ENCODE data around the gene OXNAD1.

The OXNAD1 gene

GRCh38 chr3:16270855-16271254 lies 5.8 kb downstream of the OXNAD1 start:
- no peak overlapping the region for H3K9ac ChIP-seq (ENCODE audit: low read depth in 1 of 2, low read length in 2 of 2)
- no peaks in the 10 kb centered on the region for H3K9me3 ChIP-seq (ENCODE audit: control insufficient read depth in 2 of 2, low read length in 2 of 2)
- peaks cover 9 to 15% of the 10 kb centered on the region in 2 donors for H3K4me1 ChIP-seq (ENCODE audit: control insufficient read depth in 2 of 2, insufficient read depth in 2 of 2, low read length in 2 of 2)
- H3K27me3 ChIP-seq (ENCODE audit: control insufficient read depth in 2 of 2, insufficient read depth in 2 of 2, low read length in 2 of 2): no peaks in the 10 kb centered on the region
- H3K36me3 ChIP-seq (ENCODE audit: control insufficient read depth in 2 of 2, insufficient read depth in 2 of 2, low read length in 2 of 2): peaks cover 14 to 40% of the 10 kb centered on the region in 2 donors
- H3K27ac ChIP-seq (ENCODE audit: low read depth in 2 of 2, low read length in 2 of 2): no peak overlapping the region
- H3K4me3 ChIP-seq (ENCODE audit: low read length in 2 of 2): no peak overlapping the region

- H3K36me3 ChIP-seq (ENCODE audit: control insufficient read depth in 2 of 2, insufficient read depth in 2 of 2, low read length in 2 of 2): peaks cover 14 to 46% of the 10 kb centered on the region in 2 donors
- H3K27me3 ChIP-seq (ENCODE audit: control insufficient read depth in 2 of 2, insufficient read depth in 2 of 2, low read length in 2 of 2): no peaks in the 10 kb centered on the region
- no peak overlapping the region for H3K9ac ChIP-seq (ENCODE audit: low read depth in 1 of 2, low read length in 2 of 2)
- peaks cover 0 to under 1% of the 10 kb centered on the region in 2 donors for H3K4me1 ChIP-seq (ENCODE audit: control insufficient read depth in 2 of 2, insufficient read depth in 2 of 2, low read length in 2 of 2)
- no peaks in the 10 kb centered on the region for H3K9me3 ChIP-seq (ENCODE audit: control insufficient read depth in 2 of 2, low read length in 2 of 2)
- no peak overlapping the region for H3K4me3 ChIP-seq (ENCODE audit: low read length in 2 of 2)
- H3K27ac ChIP-seq (ENCODE audit: low read depth in 2 of 2, low read length in 2 of 2): no peak overlapping the region
Observed at GRCh38 chr3:16272588-16272987, 7.6 kb downstream of the OXNAD1 start.

- Histone ChIP-seq H3K9ac (ENCODE audit: low read depth in 1 of 2, low read length in 2 of 2) (no peak overlapping the region), H3K4me1 (ENCODE audit: control insufficient read depth in 2 of 2, insufficient read depth in 2 of 2, low read length in 2 of 2) (no peaks in the 10 kb centered on the region), H3K27ac (ENCODE audit: low read depth in 2 of 2, low read length in 2 of 2) (no peak overlapping the region), H3K27me3 (ENCODE audit: control insufficient read depth in 2 of 2, insufficient read depth in 2 of 2, low read length in 2 of 2) (no peaks in the 10 kb centered on the region), H3K36me3 (ENCODE audit: control insufficient read depth in 2 of 2, insufficient read depth in 2 of 2, low read length in 2 of 2) (peaks cover 22 to 48% of the 10 kb centered on the region in 2 donors), H3K9me3 (ENCODE audit: control insufficient read depth in 2 of 2, low read length in 2 of 2) (no peaks in the 10 kb centered on the region), H3K4me3 (ENCODE audit: low read length in 2 of 2) (no peak overlapping the region)
Observed at GRCh38 chr3:16273867-16274266, 8.9 kb downstream of the OXNAD1 start.

- Histone ChIP-seq H3K9me3 (ENCODE audit: control insufficient read depth in 2 of 2, low read length in 2 of 2) (no peaks in the 10 kb centered on the region), H3K27me3 (ENCODE audit: control insufficient read depth in 2 of 2, insufficient read depth in 2 of 2, low read length in 2 of 2) (no peaks in the 10 kb centered on the region), H3K27ac (ENCODE audit: low read depth in 2 of 2, low read length in 2 of 2) (no peak overlapping the region), H3K4me1 (ENCODE audit: control insufficient read depth in 2 of 2, insufficient read depth in 2 of 2, low read length in 2 of 2) (no peaks in the 10 kb centered on the region), H3K36me3 (ENCODE audit: control insufficient read depth in 2 of 2, insufficient read depth in 2 of 2, low read length in 2 of 2) (peaks cover 14 to 22% of the 10 kb centered on the region in 2 donors), H3K4me3 (ENCODE audit: low read length in 2 of 2) (no peak overlapping the region), H3K9ac (ENCODE audit: low read depth in 1 of 2, low read length in 2 of 2) (no peak overlapping the region)
Observed at GRCh38 chr3:16277471-16277870, 12.5 kb downstream of the OXNAD1 start.

- Histone ChIP-seq H3K9me3 (ENCODE audit: control insufficient read depth in 2 of 2, low read length in 2 of 2) (no peaks in the 10 kb centered on the region), H3K36me3 (ENCODE audit: control insufficient read depth in 2 of 2, insufficient read depth in 2 of 2, low read length in 2 of 2) (peaks cover 23 to 27% of the 10 kb centered on the region in 2 donors), H3K27ac (ENCODE audit: low read depth in 2 of 2, low read length in 2 of 2) (no peak overlapping the region), H3K4me1 (ENCODE audit: control insufficient read depth in 2 of 2, insufficient read depth in 2 of 2, low read length in 2 of 2) (no peaks in the 10 kb centered on the region), H3K9ac (ENCODE audit: low read depth in 1 of 2, low read length in 2 of 2) (no peak overlapping the region), H3K27me3 (ENCODE audit: control insufficient read depth in 2 of 2, insufficient read depth in 2 of 2, low read length in 2 of 2) (no peaks in the 10 kb centered on the region), H3K4me3 (ENCODE audit: low read length in 2 of 2) (no peak overlapping the region)
Observed at GRCh38 chr3:16279010-16279801, 14.2 kb downstream of the OXNAD1 start.

GRCh38 chr3:16280671-16281070 lies 15.7 kb downstream of the OXNAD1 start:
- H3K9ac ChIP-seq (ENCODE audit: low read depth in 1 of 2, low read length in 2 of 2): no peak overlapping the region
- no peaks in the 10 kb centered on the region for H3K27me3 ChIP-seq (ENCODE audit: control insufficient read depth in 2 of 2, insufficient read depth in 2 of 2, low read length in 2 of 2)
- no peaks in the 10 kb centered on the region for H3K9me3 ChIP-seq (ENCODE audit: control insufficient read depth in 2 of 2, low read length in 2 of 2)
- no peak overlapping the region for H3K4me3 ChIP-seq (ENCODE audit: low read length in 2 of 2)
- H3K27ac ChIP-seq (ENCODE audit: low read depth in 2 of 2, low read length in 2 of 2): no peak overlapping the region
- H3K4me1 ChIP-seq (ENCODE audit: control insufficient read depth in 2 of 2, insufficient read depth in 2 of 2, low read length in 2 of 2): no peaks in the 10 kb centered on the region
- H3K36me3 ChIP-seq (ENCODE audit: control insufficient read depth in 2 of 2, insufficient read depth in 2 of 2, low read length in 2 of 2): peaks cover 23 to 26% of the 10 kb centered on the region in 2 donors

- Histone ChIP-seq H3K27me3 (ENCODE audit: control insufficient read depth in 2 of 2, insufficient read depth in 2 of 2, low read length in 2 of 2) (no peaks in the 10 kb centered on the region), H3K36me3 (ENCODE audit: control insufficient read depth in 2 of 2, insufficient read depth in 2 of 2, low read length in 2 of 2) (peaks cover 27 to 29% of the 10 kb centered on the region in 2 donors), H3K4me1 (ENCODE audit: control insufficient read depth in 2 of 2, insufficient read depth in 2 of 2, low read length in 2 of 2) (no peaks in the 10 kb centered on the region), H3K4me3 (ENCODE audit: low read length in 2 of 2) (no peak overlapping the region), H3K9me3 (ENCODE audit: control insufficient read depth in 2 of 2, low read length in 2 of 2) (no peaks in the 10 kb centered on the region), H3K27ac (ENCODE audit: low read depth in 2 of 2, low read length in 2 of 2) (no peak overlapping the region), H3K9ac (ENCODE audit: low read depth in 1 of 2, low read length in 2 of 2) (no peak overlapping the region)
Observed at GRCh38 chr3:16284633-16285032, 19.6 kb downstream of the OXNAD1 start.

- peak overlapping the region in 1 of 2 donors; percentile 59 for H3K4me3 ChIP-seq (ENCODE audit: low read length in 2 of 2)
- H3K27ac ChIP-seq (ENCODE audit: low read depth in 2 of 2, low read length in 2 of 2): peak overlapping the region; percentile 69 to 71
Observed at GRCh38 chr3:16286161-16286560, 21.1 kb downstream of the OXNAD1 start.

GRCh38 chr3:16286751-16287543 lies 21.9 kb downstream of the OXNAD1 start:
- H3K36me3 ChIP-seq (ENCODE audit: control insufficient read depth in 2 of 2, insufficient read depth in 2 of 2, low read length in 2 of 2): peaks cover 29 to 32% of the 10 kb centered on the region in 2 donors
- no peaks in the 10 kb centered on the region for H3K27me3 ChIP-seq (ENCODE audit: control insufficient read depth in 2 of 2, insufficient read depth in 2 of 2, low read length in 2 of 2)
- H3K9me3 ChIP-seq (ENCODE audit: control insufficient read depth in 2 of 2, low read length in 2 of 2): no peaks in the 10 kb centered on the region
- no peaks in the 10 kb centered on the region for H3K4me1 ChIP-seq (ENCODE audit: control insufficient read depth in 2 of 2, insufficient read depth in 2 of 2, low read length in 2 of 2)
- H3K9ac ChIP-seq (ENCODE audit: low read depth in 1 of 2, low read length in 2 of 2): peak overlapping the region; percentile 8 to 14
- peak overlapping the region; percentile 25 to 59 for H3K4me3 ChIP-seq (ENCODE audit: low read length in 2 of 2)
- peak overlapping the region; percentile 69 to 71 for H3K27ac ChIP-seq (ENCODE audit: low read depth in 2 of 2, low read length in 2 of 2)

More at GRCh38 chr3:16286161-16286560, 21.1 kb downstream of the OXNAD1 start:
- Histone ChIP-seq H3K27me3 (ENCODE audit: control insufficient read depth in 2 of 2, insufficient read depth in 2 of 2, low read length in 2 of 2) (no peaks in the 10 kb centered on the region), H3K9me3 (ENCODE audit: control insufficient read depth in 2 of 2, low read length in 2 of 2) (no peaks in the 10 kb centered on the region), H3K9ac (ENCODE audit: low read depth in 1 of 2, low read length in 2 of 2) (peak overlapping the region; percentile 8 to 14), H3K36me3 (ENCODE audit: control insufficient read depth in 2 of 2, insufficient read depth in 2 of 2, low read length in 2 of 2) (peaks cover 29% of the 10 kb centered on the region in 2 donors), H3K4me1 (ENCODE audit: control insufficient read depth in 2 of 2, insufficient read depth in 2 of 2, low read length in 2 of 2) (no peaks in the 10 kb centered on the region)

GRCh38 chr3:16288664-16289063 lies 23.7 kb downstream of the OXNAD1 start:
- Histone ChIP-seq H3K9ac (ENCODE audit: low read depth in 1 of 2, low read length in 2 of 2) (no peak overlapping the region), H3K27ac (ENCODE audit: low read depth in 2 of 2, low read length in 2 of 2) (no peak overlapping the region), H3K4me3 (ENCODE audit: low read length in 2 of 2) (no peak overlapping the region), H3K27me3 (ENCODE audit: control insufficient read depth in 2 of 2, insufficient read depth in 2 of 2, low read length in 2 of 2) (no peaks in the 10 kb centered on the region), H3K36me3 (ENCODE audit: control insufficient read depth in 2 of 2, insufficient read depth in 2 of 2, low read length in 2 of 2) (peaks cover 21 to 23% of the 10 kb centered on the region in 2 donors), H3K4me1 (ENCODE audit: control insufficient read depth in 2 of 2, insufficient read depth in 2 of 2, low read length in 2 of 2) (no peaks in the 10 kb centered on the region), H3K9me3 (ENCODE audit: control insufficient read depth in 2 of 2, low read length in 2 of 2) (no peaks in the 10 kb centered on the region)

Data from mucosa of rectum (tissue), 2 donors.